K562 treated with DMSO at 1 percent for 12 hours (cell line): Measurements from ENCODE around the gene SULT2A1. TPM values are rescaled to one million over a fixed set of nuclear protein-coding genes. Genes with fewer than 3 reads are reported as not detected.

Experiments
- total RNA-seq: library from RNA; unstranded; fragments of 300-600 nt; gene quantifications from 2 replicates; pipeline ENCODE4 v1.2.3, GENCODE V29; 2022; ENCODE audit not compliant: insufficient read depth

The SULT2A1 gene
- not detected in 2 replicates for total RNA-seq

GRCh38 chr19:47886010-47886559 lies at the start of gene SULT2A1:
SULT2A1 (minus strand) TSS chr19:47886315; CDS start chr19:47886257, 58 bp downstream.

GRCh38 chr19:47858646-47859285 lies 27.3 kb downstream of the SULT2A1 start, which contains the start of gene TPRX2:
TPRX2 (plus strand) TSS chr19:47859235; CDS start chr19:47859247, 12 bp downstream.

GRCh38 chr19:47821460-47822020 lies 64.6 kb downstream of the SULT2A1 start, which contains the start of gene CRX:
CRX (plus strand) TSS chr19:47821937; CDS start chr19:47834444, 12,507 bp downstream.

Other genes with a start within 250 kb of the SULT2A1 start
- 16.4 and 36.9 TPM in 2 replicates for gene EHD2, start 172.9 kb downstream of the SULT2A1 start, total RNA-seq
- gene NOP53, start 140.8 kb downstream of the SULT2A1 start, total RNA-seq: 1,091 and 1,101 TPM in 2 replicates
- 105 and 163 TPM in 2 replicates for gene SELENOW, start 107.6 kb downstream of the SULT2A1 start, total RNA-seq
- gene TPRX1, start 81.8 kb downstream of the SULT2A1 start, total RNA-seq: not detected in 2 replicates
- gene CRX, start 64.4 kb downstream of the SULT2A1 start, total RNA-seq: not detected in 2 replicates
- gene TPRX2, start 27.1 kb downstream of the SULT2A1 start, total RNA-seq: not detected in 2 replicates
- not detected in 2 replicates for gene BSPH1, start 105.9 kb upstream of the SULT2A1 start, total RNA-seq
- gene ELSPBP1, start 108.3 kb upstream of the SULT2A1 start, total RNA-seq: 2.2 TPM in 1 of 2 replicates, not detected in the other
- not detected in 2 replicates for gene CABP5, start 157.8 kb upstream of the SULT2A1 start, total RNA-seq
- gene PLA2G4C, start 224.5 kb upstream of the SULT2A1 start, total RNA-seq: 0.32 TPM in 1 of 2 replicates, not detected in the other